ENCODE data around the gene SETMAR. TPM values are rescaled to one million over a fixed set of nuclear protein-coding genes. Genes with fewer than 3 reads are reported as not detected.
A peak's percentile ranks its signal among the peaks of the same experiment; 100 is the strongest.
"Not testable (repeated sequence)": the region's sequence is repeated elsewhere in the genome, so short reads cannot be mapped to it uniquely, and the experiment has no call there.

Gene SETMAR
- total and polyA plus RNA-seq, 2 donors (not counting 1 experiment from before 2014, with no cell fraction given) = 13.9 to 14.7 TPM

DNA sequence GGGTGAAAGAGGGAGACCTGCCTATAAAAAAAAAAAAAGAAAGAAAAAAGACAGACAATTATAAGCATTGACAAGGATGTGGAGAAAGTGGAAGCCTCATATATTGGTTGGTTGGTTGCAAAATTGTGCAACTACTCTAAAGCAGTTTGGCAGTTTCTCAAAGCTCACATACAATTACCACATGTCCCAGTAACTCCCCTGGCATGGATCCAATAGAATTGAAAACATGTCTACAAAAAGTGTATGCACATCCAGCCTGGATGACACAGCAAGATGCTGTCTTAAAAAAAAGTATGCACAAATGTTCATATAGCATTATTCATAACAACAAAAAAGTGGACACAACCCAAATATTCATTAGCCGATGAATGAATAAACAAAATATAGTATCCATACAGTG, 19.5 kb downstream of the SETMAR start:
- H3K9me3 ChIP-seq (ENCODE audit: control insufficient read depth, insufficient read depth, low read depth, low read length) = no peaks in the 10 kb centered on the region
- H3K4me3 ChIP-seq (replicated peaks in 1 of 4; ENCODE audit: control extremely low read depth in 1 of 4, insufficient read depth in 1 of 4, low read depth in 3 of 4, low read length in 4 of 4) = no peak overlapping the region
- DNase-seq (ENCODE audit: low read depth in 2 of 2) = peak; percentile 28 to 97
- TF ChIP-seq EZH2 (IDR thresholded peaks at IDR 0.05; ENCODE audit: low read length, missing control alignments) = no peak
- TF ChIP-seq, protein P1, sequence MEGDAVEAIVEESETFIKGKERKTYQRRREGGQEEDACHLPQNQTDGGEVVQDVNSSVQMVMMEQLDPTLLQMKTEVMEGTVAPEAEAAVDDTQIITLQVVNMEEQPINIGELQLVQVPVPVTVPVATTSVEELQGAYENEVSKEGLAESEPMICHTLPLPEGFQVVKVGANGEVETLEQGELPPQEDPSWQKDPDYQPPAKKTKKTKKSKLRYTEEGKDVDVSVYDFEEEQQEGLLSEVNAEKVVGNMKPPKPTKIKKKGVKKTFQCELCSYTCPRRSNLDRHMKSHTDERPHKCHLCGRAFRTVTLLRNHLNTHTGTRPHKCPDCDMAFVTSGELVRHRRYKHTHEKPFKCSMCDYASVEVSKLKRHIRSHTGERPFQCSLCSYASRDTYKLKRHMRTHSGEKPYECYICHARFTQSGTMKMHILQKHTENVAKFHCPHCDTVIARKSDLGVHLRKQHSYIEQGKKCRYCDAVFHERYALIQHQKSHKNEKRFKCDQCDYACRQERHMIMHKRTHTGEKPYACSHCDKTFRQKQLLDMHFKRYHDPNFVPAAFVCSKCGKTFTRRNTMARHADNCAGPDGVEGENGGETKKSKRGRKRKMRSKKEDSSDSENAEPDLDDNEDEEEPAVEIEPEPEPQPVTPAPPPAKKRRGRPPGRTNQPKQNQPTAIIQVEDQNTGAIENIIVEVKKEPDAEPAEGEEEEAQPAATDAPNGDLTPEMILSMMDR (conservative IDR thresholded peaks at IDR 0.05 in 1 of 2, IDR thresholded peaks at IDR 0.05 in 1 of 2; ENCODE audit: low read depth in 1 of 2, low read length in 2 of 2) = no peak
- no peaks in the 10 kb centered on the region for H3K27me3 ChIP-seq (ENCODE audit: control insufficient read depth, insufficient read depth, low read length)
- H3K4me1 ChIP-seq (ENCODE audit: control insufficient read depth, extremely low read depth, insufficient read depth, low read length) = peaks cover 4% of the 10 kb centered on the region
- no peaks in the 10 kb centered on the region for H4K20me1 ChIP-seq (ENCODE audit: control insufficient read depth, extremely low read depth, insufficient read depth, low read length)
- H3K4me2 ChIP-seq (ENCODE audit: extremely low read depth, insufficient read depth, low read length) = no peak overlapping the region
- no peaks in the 10 kb centered on the region for H3K36me3 ChIP-seq (ENCODE audit: control insufficient read depth, insufficient read depth, low read length)
- no peaks in the 10 kb centered on the region for H3K79me2 ChIP-seq (ENCODE audit: control insufficient read depth, insufficient read depth, low read length)
- H2AFZ ChIP-seq (ENCODE audit: low read length) = no peak overlapping the region
- no peak overlapping the region for H3K27ac ChIP-seq (ENCODE audit: insufficient read depth, low read length)
- no peak overlapping the region for H3K9ac ChIP-seq (ENCODE audit: insufficient read depth, low read length)

DNA sequence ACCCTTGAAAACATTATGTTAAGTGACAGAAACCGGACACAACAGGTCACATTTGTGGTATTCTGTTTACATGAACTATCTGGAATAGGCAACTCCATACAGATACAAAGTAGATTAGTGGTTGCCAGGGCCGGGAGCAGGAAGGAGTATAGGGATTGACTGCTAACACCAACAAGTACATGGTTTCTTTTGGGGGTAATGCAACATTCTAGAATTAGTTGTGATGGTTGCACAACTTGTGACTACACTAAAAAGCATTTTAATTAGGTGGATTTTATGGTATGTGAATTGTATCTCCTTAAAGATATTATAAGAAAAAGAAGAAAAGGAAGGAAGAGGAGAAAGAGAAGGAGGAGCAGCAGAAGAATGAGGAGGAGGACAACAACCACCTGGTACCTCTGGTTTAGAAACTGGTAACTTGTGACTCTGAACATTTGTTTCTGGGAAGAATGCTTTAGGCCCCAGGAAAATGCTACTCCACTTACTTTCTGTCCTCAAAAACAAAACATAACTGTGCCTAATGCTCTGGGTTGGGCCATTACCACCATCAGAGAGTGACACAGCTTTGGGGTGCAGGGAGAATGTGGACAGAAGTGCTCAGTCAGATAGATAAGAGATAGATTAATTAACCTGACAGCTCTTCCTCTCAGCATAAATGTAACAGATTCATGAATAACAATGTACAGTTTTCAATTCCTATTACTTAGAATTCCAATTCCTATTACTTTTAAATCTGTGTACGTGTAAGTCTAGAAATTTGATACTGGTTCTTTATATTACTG, 20.3 kb downstream of the SETMAR start:
- no peak overlapping the region for H3K9ac ChIP-seq (ENCODE audit: insufficient read depth, low read length)
- no peak for TF ChIP-seq EZH2 (IDR thresholded peaks at IDR 0.05; ENCODE audit: low read length, missing control alignments)
- TF ChIP-seq, protein P1 (conservative IDR thresholded peaks at IDR 0.05 in 1 of 2, IDR thresholded peaks at IDR 0.05 in 1 of 2; ENCODE audit: low read depth in 1 of 2, low read length in 2 of 2) = no peak
- peaks cover 4% of the 10 kb centered on the region for H3K4me1 ChIP-seq (ENCODE audit: control insufficient read depth, extremely low read depth, insufficient read depth, low read length)
- H3K27me3 ChIP-seq (ENCODE audit: control insufficient read depth, insufficient read depth, low read length) = no peaks in the 10 kb centered on the region
- no peaks in the 10 kb centered on the region for H3K36me3 ChIP-seq (ENCODE audit: control insufficient read depth, insufficient read depth, low read length)
- peak in 1 of 2 donors; percentile 45 for DNase-seq (ENCODE audit: low read depth in 2 of 2)
- H4K20me1 ChIP-seq (ENCODE audit: control insufficient read depth, extremely low read depth, insufficient read depth, low read length) = no peaks in the 10 kb centered on the region
- no peak overlapping the region for H3K4me3 ChIP-seq (replicated peaks in 1 of 4; ENCODE audit: control extremely low read depth in 1 of 4, insufficient read depth in 1 of 4, low read depth in 3 of 4, low read length in 4 of 4)
- no peaks in the 10 kb centered on the region for H3K9me3 ChIP-seq (ENCODE audit: control insufficient read depth, insufficient read depth, low read depth, low read length)
- no peak overlapping the region for H3K4me2 ChIP-seq (ENCODE audit: extremely low read depth, insufficient read depth, low read length)
- no peak overlapping the region for H3K27ac ChIP-seq (ENCODE audit: insufficient read depth, low read length)
- no peaks in the 10 kb centered on the region for H3K79me2 ChIP-seq (ENCODE audit: control insufficient read depth, insufficient read depth, low read length)
- H2AFZ ChIP-seq (ENCODE audit: low read length) = no peak overlapping the region

DNA sequence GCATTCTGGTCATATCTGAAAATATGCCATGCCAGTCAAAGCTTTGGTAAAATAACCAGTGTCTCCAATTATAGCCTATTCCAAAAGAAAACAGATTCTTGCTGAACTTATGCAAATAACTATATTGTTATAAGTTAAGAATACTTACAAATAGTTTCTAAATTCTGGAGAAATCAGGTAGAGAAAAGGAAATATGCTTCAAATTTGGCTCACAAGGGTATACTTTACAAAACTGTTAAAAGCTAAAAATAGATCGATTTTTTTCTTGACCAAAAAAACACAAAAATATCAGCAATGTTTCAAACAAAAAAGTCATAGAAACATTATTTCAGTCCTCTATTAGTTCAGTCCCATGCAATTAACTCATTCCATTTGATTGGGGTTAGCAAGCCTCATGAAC, 23.7 kb downstream of the SETMAR start:
- H4K20me1 ChIP-seq (ENCODE audit: control insufficient read depth, extremely low read depth, insufficient read depth, low read length) = no peaks in the 10 kb centered on the region
- no peak overlapping the region for H3K4me3 ChIP-seq (replicated peaks in 1 of 4; ENCODE audit: control extremely low read depth in 1 of 4, insufficient read depth in 1 of 4, low read depth in 3 of 4, low read length in 4 of 4)
- no peaks in the 10 kb centered on the region for H3K27me3 ChIP-seq (ENCODE audit: control insufficient read depth, insufficient read depth, low read length)

DNA sequence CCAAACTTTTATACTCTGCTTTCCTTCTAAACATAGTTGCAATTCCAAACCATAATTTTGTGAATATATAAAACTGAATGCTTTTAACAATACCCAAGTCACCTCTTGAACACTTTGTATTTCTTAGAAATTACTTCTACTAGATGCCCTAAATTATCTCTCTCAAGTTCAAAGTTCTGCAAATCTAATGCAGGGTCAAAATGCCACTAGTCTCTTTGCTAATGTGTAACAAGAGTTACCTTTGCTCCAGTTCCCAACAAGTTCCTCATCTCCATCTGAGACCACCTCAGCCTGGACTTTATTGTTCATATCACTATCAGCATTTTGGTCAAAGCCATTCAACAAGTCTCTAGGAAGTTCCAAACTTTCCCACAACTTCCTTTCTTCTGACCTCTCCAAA, 26.6 kb downstream of the SETMAR start:
- not testable (repeated sequence) for H3K27me3 ChIP-seq (ENCODE audit: control insufficient read depth, insufficient read depth, low read length); H3K9me3 ChIP-seq (ENCODE audit: control insufficient read depth, insufficient read depth, low read depth, low read length); H3K4me3 ChIP-seq (replicated peaks in 1 of 4; ENCODE audit: control extremely low read depth in 1 of 4, insufficient read depth in 1 of 4, low read depth in 3 of 4, low read length in 4 of 4); H3K9ac ChIP-seq (ENCODE audit: insufficient read depth, low read length); H3K4me2 ChIP-seq (ENCODE audit: extremely low read depth, insufficient read depth, low read length); H4K20me1 ChIP-seq (ENCODE audit: control insufficient read depth, extremely low read depth, insufficient read depth, low read length); H3K79me2 ChIP-seq (ENCODE audit: control insufficient read depth, insufficient read depth, low read length); H3K36me3 ChIP-seq (ENCODE audit: control insufficient read depth, insufficient read depth, low read length); DNase-seq (ENCODE audit: low read depth in 2 of 2); H3K4me1 ChIP-seq (ENCODE audit: control insufficient read depth, extremely low read depth, insufficient read depth, low read length); H2AFZ ChIP-seq (ENCODE audit: low read length); H3K27ac ChIP-seq (ENCODE audit: insufficient read depth, low read length)

More for the DNA sequence above, 23.7 kb downstream of the SETMAR start:
- no peak for TF ChIP-seq EZH2 (IDR thresholded peaks at IDR 0.05; ENCODE audit: low read length, missing control alignments)
- TF ChIP-seq, protein P1 (conservative IDR thresholded peaks at IDR 0.05 in 1 of 2, IDR thresholded peaks at IDR 0.05 in 1 of 2; ENCODE audit: low read depth in 1 of 2, low read length in 2 of 2) = no peak
- H3K9me3 ChIP-seq (ENCODE audit: control insufficient read depth, insufficient read depth, low read depth, low read length) = no peaks in the 10 kb centered on the region
- no peak overlapping the region for H3K27ac ChIP-seq (ENCODE audit: insufficient read depth, low read length)
- no peaks in the 10 kb centered on the region for H3K36me3 ChIP-seq (ENCODE audit: control insufficient read depth, insufficient read depth, low read length)
- peaks cover 4% of the 10 kb centered on the region for H3K4me1 ChIP-seq (ENCODE audit: control insufficient read depth, extremely low read depth, insufficient read depth, low read length)
- H3K4me2 ChIP-seq (ENCODE audit: extremely low read depth, insufficient read depth, low read length) = no peak overlapping the region
- no peak overlapping the region for H3K9ac ChIP-seq (ENCODE audit: insufficient read depth, low read length)
- H2AFZ ChIP-seq (ENCODE audit: low read length) = no peak overlapping the region
- no peaks in the 10 kb centered on the region for H3K79me2 ChIP-seq (ENCODE audit: control insufficient read depth, insufficient read depth, low read length)
- DNase-seq (ENCODE audit: low read depth in 2 of 2) = no peak

All from fibroblast of lung (primary cell).